Measurements from ENCODE around the gene EGFLAM. TPM values are rescaled to one million over a fixed set of nuclear protein-coding genes. Genes with fewer than 3 reads are reported as not detected.

The EGFLAM gene
- total and polyA plus RNA-seq, 11 donors = 4.7 to 19.4 (median 8.0) TPM

- no peaks in the 10 kb centered on the region for H3K4me1 ChIP-seq
- no peak overlapping the region for H3K27ac ChIP-seq
- H3K4me3 ChIP-seq = no peak overlapping the region
- DNase-seq (no peak), ATAC-seq (no peak)
- intact Hi-C loops (cut with DNase I) = loop anchor here in 1 of 10 donors (10.0 kb wide), 1 partner anchor 196 kb away; no protein-coding TSS in a partner anchor
- no peaks in the 10 kb centered on the region for H3K36me3 ChIP-seq
- no peaks in the 10 kb centered on the region for H3K9me3 ChIP-seq
- H3K27me3 ChIP-seq = peaks cover 0 to 10% (median 2%) of the 10 kb centered on the region in 9 donors
- WGBS, 4 donors = 50 to 62% (median 55%) methylated on average over 2 of the region's 2 CpGs
- TF ChIP-seq CTCF (IDR thresholded peaks at IDR 0.05) = no peak
- no peak for TF ChIP-seq POLR2A (IDR thresholded peaks at IDR 0.05)
Observed at GRCh38 chr5:38400365-38400764, 142.0 kb downstream of the EGFLAM start.

GRCh38 chr5:38401145-38401544 is 142.8 kb downstream of the EGFLAM start:
- peaks cover 0 to 10% (median 2%) of the 10 kb centered on the region in 9 donors for H3K27me3 ChIP-seq
- DNase-seq (no peak), ATAC-seq (no peak)
- 52 to 79% (median 66%) methylated on average over 1 of the region's 1 CpG for WGBS, 4 donors
- no peak overlapping the region for H3K27ac ChIP-seq
- TF ChIP-seq CTCF (IDR thresholded peaks at IDR 0.05) = no peak
- no peak for TF ChIP-seq POLR2A (IDR thresholded peaks at IDR 0.05)
- intact Hi-C loops (cut with DNase I) = loop anchor here in 1 of 10 donors (10.0 kb wide), 1 partner anchor 196 kb away; no protein-coding TSS in a partner anchor
- no peaks in the 10 kb centered on the region for H3K36me3 ChIP-seq
- no peaks in the 10 kb centered on the region for H3K9me3 ChIP-seq
- no peaks in the 10 kb centered on the region for H3K4me1 ChIP-seq
- H3K4me3 ChIP-seq = no peak overlapping the region

- Histone ChIP-seq H3K36me3 (no peaks in the 10 kb centered on the region), H3K4me3 (no peak overlapping the region), H3K4me1 (no peaks in the 10 kb centered on the region), H3K27me3 (peaks cover 0 to 10% (median 0%) of the 10 kb centered on the region in 9 donors), H3K27ac (no peak overlapping the region), H3K9me3 (no peaks in the 10 kb centered on the region)
- DNase-seq (no peak), ATAC-seq (peak in 1 of 4 donors; percentile 42)
- intact Hi-C loops (cut with DNase I) = loop anchor here in 1 of 10 donors (10.0 kb wide), 1 partner anchor 199 kb away; no protein-coding TSS in a partner anchor
- TF ChIP-seq CTCF (IDR thresholded peaks at IDR 0.05) = no peak
- TF ChIP-seq POLR2A (IDR thresholded peaks at IDR 0.05) = no peak
- WGBS, 4 donors = 42 to 51% (median 48%) methylated on average over 5 of the region's 5 CpGs
Observed at GRCh38 chr5:38403406-38403805, 145.0 kb downstream of the EGFLAM start.

- Histone ChIP-seq H3K4me1 (no peaks in the 10 kb centered on the region), H3K9me3 (no peaks in the 10 kb centered on the region), H3K36me3 (no peaks in the 10 kb centered on the region), H3K4me3 (no peak overlapping the region), H3K27ac (no peak overlapping the region), H3K27me3 (peaks cover 0 to 10% (median 0%) of the 10 kb centered on the region in 9 donors)
- WGBS, 4 donors = 80 to 83% (median 82%) methylated on average over 6 of the region's 6 CpGs
- TF ChIP-seq POLR2A (IDR thresholded peaks at IDR 0.05) (no peak), CTCF (IDR thresholded peaks at IDR 0.05) (no peak)
- intact Hi-C loops (cut with DNase I) = loop anchor here in 1 of 10 donors (10.0 kb wide), 1 partner anchor 199 kb away; no protein-coding TSS in a partner anchor
- ATAC-seq = no peak
- no peak for DNase-seq
Observed at GRCh38 chr5:38403877-38404635, 145.7 kb downstream of the EGFLAM start.

Data from heart left ventricle (tissue), 16 donors.